ENCODE data around the gene ACSL6.

- no peak for TF ChIP-seq CTCF (IDR thresholded peaks at IDR 0.05)
- no peak for TF ChIP-seq EZH2 (IDR thresholded peaks at IDR 0.05)
- TF ChIP-seq EZH2phosphoT487 (IDR thresholded peaks at IDR 0.05) = no peak
These were observed 39.4 kb upstream of the ACSL6 start for GRCh38 chr5:132050661-132051552.

Data from neural progenitor cell (in vitro differentiated cells).